Heart left ventricle (tissue), 16 donors: ENCODE measurements around the gene RAB44. TPM values are rescaled to one million over a fixed set of nuclear protein-coding genes. Genes with fewer than 3 reads are reported as not detected.

Experiments
- ATAC-seq, 4 donors: fragments of 200-7000 bp; cut with Tn5 transposase; one replicate each; pipeline ENCODE4 v1.9.1; 2020 to 2022; ENCODE audit warnings: moderate library complexity in 4 of 4, mild to moderate bottlenecking in 3 of 4, moderate number of reproducible peaks in 1 of 4
- DNase-seq, 5 donors: peaks; one replicate each; pipeline ENCODE4 v3.0.0-alpha.2; 2020
- H3K27ac ChIP-seq, 12 donors: fragments of 200-600 bp; sonication (generic) in 4 of 12; one replicate each; pipeline versions ENCODE4 v1.5.0 to v1.8.0; 2016 to 2022; ENCODE audit warnings: mild to moderate bottlenecking in 2 of 12
- H3K27me3 ChIP-seq, 9 donors: fragments of 200-600 bp; sonication (generic) in 2 of 9; one replicate each; pipeline versions ENCODE4 v1.5.1 to v1.8.0; 2016 to 2022; ENCODE audit warnings: mild to moderate bottlenecking in 3 of 9
- H3K36me3 ChIP-seq, 9 donors: fragments of 200-600 bp; sonication (generic) in 2 of 9; one replicate each; pipeline versions ENCODE4 v1.5.0 to v1.8.0; 2018 to 2022; ENCODE audit warnings: mild to moderate bottlenecking in 2 of 9
- H3K4me1 ChIP-seq, 12 donors: fragments of 200-600 bp; sonication (generic) in 4 of 12; one replicate each; pipeline versions ENCODE4 v1.5.0 to v1.8.0; 2016 to 2022; ENCODE audit warnings: mild to moderate bottlenecking in 3 of 12
- H3K4me3 ChIP-seq, 12 donors: fragments of 200-600 bp; sonication (generic) in 4 of 12; one replicate each; pipeline versions ENCODE4 v1.5.0 to v1.8.0; 2017 to 2022; ENCODE audit warnings: mild to moderate bottlenecking in 9 of 12, moderate library complexity in 4 of 12
- H3K9me3 ChIP-seq, 12 donors: fragments of 200-600 bp; sonication (generic) in 4 of 12; one replicate each; pipeline versions ENCODE4 v1.5.0 to v1.8.0; 2016 to 2022; ENCODE audit warnings: mild to moderate bottlenecking in 1 of 12
- POLR2A ChIP-seq, 2 donors: fragments of 450-650 bp; IDR thresholded peaks; one replicate each; pipeline ENCODE4 v1.6.1; 2017; ENCODE audit warnings: antibody characterized with exemption in 2 of 2, mild to moderate bottlenecking in 2 of 2, moderate library complexity in 2 of 2
- WGBS, 4 donors: extraction: QIAGEN DNeasy Blood & Tissue Kit in 2 of 4; methylation state at CpG; one replicate each; pipeline versions ENCODE4 v1.1.5 to v1.1.7; 2013 to 2018; 5-methylcytosine and 5-hydroxymethylcytosine counted together
- intact Hi-C, 10 donors: fragments of 100-400 bp; cut with DNase I; formaldehyde crosslinking; loops; one replicate each; pipeline versions ENCODE4 v1.11.1 to v1.14.2; 2022
- polyA plus RNA-seq, 2 donors: library from polyadenylated mRNA; stranded (reverse); fragments of 200-250 nt; gene quantifications; one replicate each; pipeline ENCODE4 v1.2.3, GENCODE V29; 2013
- total RNA-seq, 9 donors: library from RNA; depleted of rRNA in 2 of 9; stranded (reverse); fragments of >200 nt in 2 of 9; fragmentation: NEBNext Ultra II Directional in 3 of 9; extraction: Animal tissue kit (Norgen Biotek cat#: 25700) in 3 of 9; gene quantifications; one replicate each; pipeline versions ENCODE4 v1.1.0 to v1.2.4, GENCODE V29; 2016 to 2023
- TF ChIP-seq, protein P1 (sequence below), 12 donors: fragments of 200-600 bp; sonication (generic) in 4 of 12; IDR thresholded peaks; one replicate each; pipeline versions ENCODE4 v1.5.0 to v1.8.0; 2018 to 2022; ENCODE audit warnings: antibody characterized with exemption in 12 of 12, mild to moderate bottlenecking in 5 of 12
- donor health status: ischemic (EF 13 %, LVEDD 7.1; RV severe dilation, severe dysfunction).
- donor health status: healthy with polysubstance abuse.
- donor health status: DM: no; HTN: yes; CAD: no.
- donor health status: DM: no; HTN: no; CAD: no.
- donor health status: ischemic (EF 25% LVEDD 6.9; RV normal size, moderate dysfunction).
- donor health status: ischemic (EF 25% LVEDD 5.7; RV mildly dilated, moderate dysfunction).
- donor health status: healthy.
- donor health status: DM: yes; HTN: yes; CAD: no.
- donor health status: ischemic (EF 35%, LVEDD 5.7; RV mildly dilated, moderate dysfunction).
- donor health status: nonischemic (EF 11% LVEDD 7.7; RV severe dilation, severe dysfunction).
- donor health status: DM: yes; HTN: yes; CAD: no.
- donor health status: PGD.
- donor health status: ischemic (EF 29% LVEDD 5.4; RV normal size, mild dysfunction).
- donor health status: nonischemic (EF 23%, LVEDD 6.1; RV moderate dilation, normal function).

The RAB44 gene
- total and polyA plus RNA-seq, 11 donors: 0.04 to 0.32 (median 0.08) TPM; not detected in 5

DNA sequence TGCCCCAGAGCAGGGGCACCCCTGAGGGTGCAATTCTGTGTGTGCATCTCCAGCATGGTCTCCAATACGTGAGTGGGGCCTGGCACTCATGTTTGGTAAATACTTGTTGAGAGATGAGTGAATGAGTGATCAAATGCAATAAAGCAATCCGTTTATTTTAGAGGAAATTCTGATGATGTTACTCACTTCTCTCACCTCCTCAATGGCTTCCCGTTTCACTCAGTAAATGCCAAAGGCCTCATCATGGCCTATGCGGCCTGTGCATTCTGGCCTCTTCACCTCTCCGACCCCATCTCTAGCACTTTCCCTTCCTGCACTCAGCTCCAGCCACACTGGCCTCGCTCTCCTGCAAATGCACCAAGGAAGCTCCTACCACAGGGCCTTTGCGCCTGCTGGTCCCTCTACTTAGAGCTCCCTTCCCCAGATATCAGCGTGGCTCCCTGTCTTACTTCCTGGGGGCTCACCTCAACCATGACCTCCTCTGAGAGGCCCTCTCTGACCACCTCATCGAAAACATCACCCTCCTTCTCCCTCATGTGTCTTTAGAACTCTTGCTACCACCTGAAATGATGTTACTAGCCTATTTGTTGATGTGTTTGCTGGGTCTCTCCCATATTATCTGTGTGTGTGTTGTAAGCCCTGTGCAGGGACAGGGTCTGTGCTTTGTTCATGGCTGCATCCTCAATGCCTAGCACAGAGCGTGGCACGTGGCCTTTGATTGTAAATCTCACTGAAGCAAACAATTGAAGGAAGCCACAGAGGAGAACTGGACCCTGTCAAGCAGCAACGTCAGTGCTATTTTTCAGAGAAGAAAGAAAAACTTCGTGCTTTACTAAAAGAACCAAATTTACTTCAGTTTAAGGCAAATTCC lies 42.6 kb downstream of the RAB44 start:
- DNase-seq (no peak), ATAC-seq (no peak)
- no peaks in the 10 kb centered on the region for H3K36me3 ChIP-seq
- 76 to 83% (median 80%) methylated on average over 13 of the region's 13 CpGs for WGBS, 4 donors
- no peaks in the 10 kb centered on the region for H3K27me3 ChIP-seq
- no peak for TF ChIP-seq POLR2A (IDR thresholded peaks at IDR 0.05)
- TF ChIP-seq, protein P1, sequence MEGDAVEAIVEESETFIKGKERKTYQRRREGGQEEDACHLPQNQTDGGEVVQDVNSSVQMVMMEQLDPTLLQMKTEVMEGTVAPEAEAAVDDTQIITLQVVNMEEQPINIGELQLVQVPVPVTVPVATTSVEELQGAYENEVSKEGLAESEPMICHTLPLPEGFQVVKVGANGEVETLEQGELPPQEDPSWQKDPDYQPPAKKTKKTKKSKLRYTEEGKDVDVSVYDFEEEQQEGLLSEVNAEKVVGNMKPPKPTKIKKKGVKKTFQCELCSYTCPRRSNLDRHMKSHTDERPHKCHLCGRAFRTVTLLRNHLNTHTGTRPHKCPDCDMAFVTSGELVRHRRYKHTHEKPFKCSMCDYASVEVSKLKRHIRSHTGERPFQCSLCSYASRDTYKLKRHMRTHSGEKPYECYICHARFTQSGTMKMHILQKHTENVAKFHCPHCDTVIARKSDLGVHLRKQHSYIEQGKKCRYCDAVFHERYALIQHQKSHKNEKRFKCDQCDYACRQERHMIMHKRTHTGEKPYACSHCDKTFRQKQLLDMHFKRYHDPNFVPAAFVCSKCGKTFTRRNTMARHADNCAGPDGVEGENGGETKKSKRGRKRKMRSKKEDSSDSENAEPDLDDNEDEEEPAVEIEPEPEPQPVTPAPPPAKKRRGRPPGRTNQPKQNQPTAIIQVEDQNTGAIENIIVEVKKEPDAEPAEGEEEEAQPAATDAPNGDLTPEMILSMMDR (IDR thresholded peaks at IDR 0.05): no peak
- H3K27ac ChIP-seq: peak overlapping the region in 3 of 12 donors; percentile 9 to 49 (median 48)
- intact Hi-C loops: loop anchor here in 1 of 10 donors (5.0 kb wide), 1 partner anchor 58 kb away; no protein-coding TSS in a partner anchor
- H3K9me3 ChIP-seq: no peaks in the 10 kb centered on the region
- H3K4me3 ChIP-seq: no peak overlapping the region
- peaks cover 0 to 21% (median 10%) of the 10 kb centered on the region in 12 donors for H3K4me1 ChIP-seq

DNA sequence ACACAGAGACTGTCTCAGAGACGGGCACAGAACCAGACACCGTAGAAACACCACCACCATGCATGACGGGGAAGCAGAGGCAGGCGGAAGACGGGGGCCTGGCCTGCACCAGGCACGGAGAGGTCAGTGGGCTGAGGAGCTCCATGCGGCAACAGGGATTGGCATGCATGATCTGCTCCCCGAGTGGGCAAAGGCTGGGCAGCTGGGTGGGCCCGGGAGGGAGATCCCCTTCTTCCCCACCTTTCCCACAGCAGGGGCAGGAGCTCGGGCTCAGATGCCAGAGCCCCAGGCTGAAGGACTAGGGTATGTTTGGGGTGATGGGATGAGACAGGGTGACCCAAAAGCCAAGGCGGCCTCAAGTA lies 43.2 kb downstream of the RAB44 start:
- TF ChIP-seq, protein P1 (IDR thresholded peaks at IDR 0.05): no peak
- no peak for TF ChIP-seq POLR2A (IDR thresholded peaks at IDR 0.05)
- DNase-seq (no peak), ATAC-seq (no peak)
- Histone ChIP-seq H3K4me3 (no peak overlapping the region), H3K4me1 (peaks cover 0 to 15% (median 5%) of the 10 kb centered on the region in 12 donors), H3K27ac (peak overlapping the region in 3 of 12 donors; percentile 9 to 49 (median 48)), H3K9me3 (no peaks in the 10 kb centered on the region), H3K27me3 (no peaks in the 10 kb centered on the region), H3K36me3 (no peaks in the 10 kb centered on the region)
- intact Hi-C loops: no loop called here
- WGBS, 4 donors: 86 to 97% (median 88%) methylated on average over 11 of the region's 11 CpGs

DNA sequence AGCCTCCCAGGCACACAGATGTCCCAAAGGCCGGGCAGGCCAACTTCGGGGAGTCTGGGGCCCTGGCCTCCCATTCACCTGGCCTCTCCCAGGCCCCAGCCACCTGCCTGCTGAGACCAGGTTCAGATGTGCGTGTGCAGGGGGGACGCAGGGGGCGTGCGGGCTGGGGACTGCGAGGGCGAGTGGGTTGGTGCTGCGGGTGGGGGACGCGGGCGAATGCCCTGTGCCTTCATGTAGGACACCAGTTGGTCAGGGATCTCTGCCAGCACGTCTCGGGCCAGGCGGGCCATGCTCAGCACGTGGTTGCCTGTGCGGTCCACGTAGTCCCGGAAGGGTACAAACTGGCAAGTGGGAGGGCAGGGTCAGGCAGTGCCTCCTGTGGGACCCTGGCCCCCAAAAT lies 44.5 kb downstream of the RAB44 start:
- WGBS, 4 donors: 96 to 97% (median 96%) methylated on average over 16 to 19 of the region's 19 CpGs
- Histone ChIP-seq H3K27ac (no peak overlapping the region), H3K4me3 (no peak overlapping the region), H3K4me1 (peaks cover 0 to 9% (median 0%) of the 10 kb centered on the region in 12 donors), H3K36me3 (no peaks in the 10 kb centered on the region), H3K27me3 (no peaks in the 10 kb centered on the region), H3K9me3 (no peaks in the 10 kb centered on the region)
- TF ChIP-seq, protein P1 (IDR thresholded peaks at IDR 0.05): no peak
- TF ChIP-seq POLR2A (IDR thresholded peaks at IDR 0.05): no peak
- intact Hi-C loops: no loop called here
- ATAC-seq: no peak
- no peak for DNase-seq

DNA sequence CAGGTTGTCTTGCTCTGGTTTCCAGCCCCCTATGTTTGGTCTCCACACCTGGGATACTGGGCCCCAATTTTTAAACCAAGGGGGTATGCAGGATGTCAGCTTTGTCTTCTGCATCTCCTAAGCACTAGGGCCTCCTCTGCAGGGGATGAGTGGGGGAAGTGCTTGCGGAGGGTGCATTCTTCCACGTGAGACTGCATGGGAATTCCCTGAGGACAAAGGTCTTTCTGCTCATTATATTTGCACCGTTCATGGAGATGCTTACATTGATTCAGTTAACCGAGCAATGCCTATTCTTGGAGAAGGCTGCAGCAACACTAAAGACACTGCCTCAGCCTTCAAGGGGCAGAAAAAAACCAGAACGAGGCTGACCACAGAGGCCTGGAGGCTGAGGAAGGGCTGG lies 45.4 kb downstream of the RAB44 start:
- intact Hi-C loops: no loop called here
- ATAC-seq: no peak
- Histone ChIP-seq H3K36me3 (no peaks in the 10 kb centered on the region), H3K4me1 (peaks cover 0 to 9% (median 0%) of the 10 kb centered on the region in 12 donors), H3K4me3 (no peak overlapping the region), H3K27me3 (no peaks in the 10 kb centered on the region), H3K27ac (no peak overlapping the region), H3K9me3 (no peaks in the 10 kb centered on the region)
- 69 to 81% (median 78%) methylated on average over 5 of the region's 5 CpGs for WGBS, 4 donors
- no peak for DNase-seq
- TF ChIP-seq POLR2A (IDR thresholded peaks at IDR 0.05): no peak
- TF ChIP-seq, protein P1 (IDR thresholded peaks at IDR 0.05): no peak
